Loucy (cell line): Measurements from ENCODE around the gene SLC5A2.
A peak's percentile ranks its signal among the peaks of the same experiment; 100 is the strongest.

Source experiments
- H2AFZ ChIP-seq: fragments of 200-600 bp; sonication (generic); 2 replicates; pipeline ENCODE4 v1.6.0; 2016; ENCODE audit warnings: antibody characterized with exemption, mild to moderate bottlenecking, low read length, moderate library complexity
- H3F3A ChIP-seq: fragments of 200-600 bp; 2 replicates; pipeline ENCODE4 v1.6.0; 2016; ENCODE audit warnings: antibody characterized with exemption, low read depth, mild to moderate bottlenecking
- H3K27me3 ChIP-seq: fragments of 200-600 bp; sonication (generic); 2 replicates; pipeline ENCODE4 v1.6.1; 2014; ENCODE audit warnings: low read length, mild to moderate bottlenecking; ENCODE audit not compliant: insufficient read depth, poor library complexity, severe bottlenecking
- H3K36me3 ChIP-seq: fragments of 200-600 bp; sonication (generic); 2 replicates; pipeline ENCODE4 v1.6.1; 2016; ENCODE audit warnings: low read length; ENCODE audit not compliant: insufficient read depth
- H3K4me1 ChIP-seq: fragments of 200-600 bp; sonication (generic); 2 replicates; pipeline ENCODE4 v1.5.1; 2014; ENCODE audit warnings: low read length, mild to moderate bottlenecking; ENCODE audit not compliant: insufficient read depth, poor library complexity, severe bottlenecking
- H3K4me2 ChIP-seq: fragments of 200-600 bp; sonication (generic); 2 replicates; pipeline ENCODE4 v1.6.0; 2014; ENCODE audit warnings: antibody characterized with exemption, low read length, low read depth, mild to moderate bottlenecking; ENCODE audit not compliant: poor library complexity, severe bottlenecking
- H3K4me3 ChIP-seq: fragments of 200-600 bp; sonication (generic); 2 replicates; pipeline ENCODE4 v1.5.1; 2014; ENCODE audit warnings: low read length, mild to moderate bottlenecking, mixed read lengths; ENCODE audit not compliant: poor library complexity, severe bottlenecking
- H3K79me2 ChIP-seq: fragments of 200-600 bp; sonication (generic); 2 replicates; pipeline ENCODE4 v1.6.1; 2014; ENCODE audit warnings: low read length; ENCODE audit not compliant: insufficient read depth
- H3K9ac ChIP-seq: fragments of 200-600 bp; sonication (generic); 2 replicates; pipeline ENCODE4 v1.6.0; 2014; ENCODE audit warnings: mild to moderate bottlenecking, low read depth, low read length, moderate library complexity; ENCODE audit not compliant: poor library complexity, severe bottlenecking
- H3K9me2 ChIP-seq: fragments of 200-600 bp; sonication (generic); replicated peaks from 2 replicates; pipeline ENCODE4 v1.6.1; 2016; ENCODE audit warnings: low read depth, low read length, mixed read lengths
- H3K9me3 ChIP-seq: fragments of 200-600 bp; sonication (generic); 2 replicates; pipeline ENCODE4 v1.6.1; 2014; ENCODE audit warnings: mild to moderate bottlenecking, antibody characterized with exemption, low read length, low read depth; ENCODE audit not compliant: insufficient read depth
- H4K20me1 ChIP-seq: fragments of 200-600 bp; sonication (generic); 2 replicates; pipeline ENCODE4 v1.6.0; 2014; ENCODE audit warnings: antibody characterized with exemption, low read length, mild to moderate bottlenecking; ENCODE audit not compliant: insufficient read depth, poor library complexity, severe bottlenecking
- EZH2phosphoT487 ChIP-seq: fragments of 200-600 bp; IDR thresholded peaks from 2 replicates; pipeline ENCODE4 v1.6.1; 2018; ENCODE audit warnings: antibody characterized with exemption, mild to moderate bottlenecking, moderate library complexity, borderline replicate concordance
- TF ChIP-seq, protein P1 (sequence below): fragments of 200-600 bp; sonication (generic); conservative IDR thresholded peaks from 2 replicates; pipeline ENCODE4 v1.5.1; 2014; ENCODE audit warnings: mild to moderate bottlenecking, antibody characterized with exemption, low read length

Gene SLC5A2

DNA sequence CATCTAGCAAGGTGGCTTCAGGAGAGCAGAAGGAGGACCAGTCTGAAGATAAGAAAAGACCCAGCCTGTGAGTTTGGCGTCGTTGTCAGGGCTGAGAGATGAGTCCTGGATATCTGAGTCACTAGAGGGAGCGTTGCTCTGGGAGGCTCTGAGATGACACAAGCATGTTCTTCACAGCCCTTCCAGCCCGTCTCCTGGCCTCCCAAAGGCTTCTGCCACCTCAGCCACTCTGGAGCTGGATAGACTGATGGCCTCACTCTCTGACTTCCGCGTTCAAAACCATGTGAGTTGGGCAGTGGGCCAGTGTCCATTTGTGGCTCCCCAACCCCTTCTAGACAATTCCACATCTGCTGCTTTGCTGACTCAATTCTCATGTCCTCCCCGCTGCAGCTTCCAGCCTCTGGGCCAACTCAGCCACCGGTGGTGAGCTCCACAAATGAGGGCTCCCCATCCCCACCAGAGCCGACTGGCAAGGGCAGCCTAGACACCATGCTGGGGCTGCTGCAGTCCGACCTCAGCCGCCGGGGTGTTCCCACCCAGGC is 8.7 kb upstream of the SLC5A2 start:
- H3K9me3 ChIP-seq, result no peaks in the 10 kb centered on the region
- H2AFZ ChIP-seq, result no peak overlapping the region
- no peak overlapping the region for H3K9ac ChIP-seq
- no peak for TF ChIP-seq EZH2phosphoT487
- TF ChIP-seq, protein P1, sequence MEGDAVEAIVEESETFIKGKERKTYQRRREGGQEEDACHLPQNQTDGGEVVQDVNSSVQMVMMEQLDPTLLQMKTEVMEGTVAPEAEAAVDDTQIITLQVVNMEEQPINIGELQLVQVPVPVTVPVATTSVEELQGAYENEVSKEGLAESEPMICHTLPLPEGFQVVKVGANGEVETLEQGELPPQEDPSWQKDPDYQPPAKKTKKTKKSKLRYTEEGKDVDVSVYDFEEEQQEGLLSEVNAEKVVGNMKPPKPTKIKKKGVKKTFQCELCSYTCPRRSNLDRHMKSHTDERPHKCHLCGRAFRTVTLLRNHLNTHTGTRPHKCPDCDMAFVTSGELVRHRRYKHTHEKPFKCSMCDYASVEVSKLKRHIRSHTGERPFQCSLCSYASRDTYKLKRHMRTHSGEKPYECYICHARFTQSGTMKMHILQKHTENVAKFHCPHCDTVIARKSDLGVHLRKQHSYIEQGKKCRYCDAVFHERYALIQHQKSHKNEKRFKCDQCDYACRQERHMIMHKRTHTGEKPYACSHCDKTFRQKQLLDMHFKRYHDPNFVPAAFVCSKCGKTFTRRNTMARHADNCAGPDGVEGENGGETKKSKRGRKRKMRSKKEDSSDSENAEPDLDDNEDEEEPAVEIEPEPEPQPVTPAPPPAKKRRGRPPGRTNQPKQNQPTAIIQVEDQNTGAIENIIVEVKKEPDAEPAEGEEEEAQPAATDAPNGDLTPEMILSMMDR, result 0 out of 2 replicates have a peak, but pooled peaks have one; percentile 15
- H3K4me3 ChIP-seq, result no peak overlapping the region
- no peaks in the 10 kb centered on the region for H3K9me2 ChIP-seq
- H4K20me1 ChIP-seq, result no peaks in the 10 kb centered on the region
- peaks cover 26% of the 10 kb centered on the region for H3K4me1 ChIP-seq
- peaks cover 3% of the 10 kb centered on the region; the same call in 1 of the 2 replicates for H3F3A ChIP-seq
- H3K4me2 ChIP-seq, result no peak overlapping the region
- peaks cover 12% of the 10 kb centered on the region; the same call in 1 of the 2 replicates for H3K79me2 ChIP-seq
- no peaks in the 10 kb centered on the region for H3K27me3 ChIP-seq
- H3K36me3 ChIP-seq, result no peaks in the 10 kb centered on the region

DNA sequence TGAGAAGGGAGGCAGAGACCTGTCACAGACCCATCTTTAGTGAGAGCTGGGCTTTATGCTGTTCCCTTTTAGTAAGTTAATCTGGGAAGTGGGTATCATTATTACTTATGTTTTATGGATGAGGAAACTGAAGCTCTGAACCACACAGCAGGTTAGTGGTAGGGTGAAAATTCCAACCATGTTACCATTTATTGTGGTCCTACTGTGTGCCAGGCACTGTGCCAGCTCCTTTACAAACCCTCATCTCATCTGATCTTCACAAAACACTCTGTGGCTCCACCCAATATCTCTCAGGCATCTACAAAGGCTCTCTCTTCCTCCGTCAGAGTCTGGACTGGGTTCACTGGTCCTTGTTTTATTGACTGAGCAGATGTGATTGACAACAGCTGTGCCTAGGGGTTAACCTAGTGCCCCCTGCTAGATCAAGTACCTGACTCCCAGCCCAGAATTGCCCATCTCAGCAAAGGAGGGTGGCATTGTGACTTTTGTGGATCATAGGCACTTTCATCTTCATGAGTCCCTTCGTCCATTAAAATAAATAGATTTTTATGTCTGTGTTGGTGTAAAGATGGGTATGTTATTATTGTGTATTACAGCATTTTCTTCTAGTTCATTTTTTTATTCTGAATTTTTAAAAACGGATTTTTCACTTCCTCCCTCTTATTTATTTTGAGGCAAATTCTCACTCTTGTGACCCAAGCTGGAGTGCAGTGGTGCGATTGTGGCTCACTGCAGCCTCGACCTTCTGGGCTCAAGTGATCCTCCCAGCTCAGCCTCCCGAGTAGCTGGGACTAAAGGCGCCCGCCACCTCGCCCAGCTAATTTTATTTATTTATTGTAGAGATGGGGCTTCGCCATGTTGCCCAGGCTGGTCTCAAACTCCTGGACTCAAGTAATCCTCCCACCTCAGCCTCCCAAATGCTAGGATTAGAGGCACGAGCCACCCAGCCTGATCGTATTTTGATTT is 7.9 kb upstream of the SLC5A2 start:
- H3K4me2 ChIP-seq, result peak overlapping the region; percentile 83

DNA sequence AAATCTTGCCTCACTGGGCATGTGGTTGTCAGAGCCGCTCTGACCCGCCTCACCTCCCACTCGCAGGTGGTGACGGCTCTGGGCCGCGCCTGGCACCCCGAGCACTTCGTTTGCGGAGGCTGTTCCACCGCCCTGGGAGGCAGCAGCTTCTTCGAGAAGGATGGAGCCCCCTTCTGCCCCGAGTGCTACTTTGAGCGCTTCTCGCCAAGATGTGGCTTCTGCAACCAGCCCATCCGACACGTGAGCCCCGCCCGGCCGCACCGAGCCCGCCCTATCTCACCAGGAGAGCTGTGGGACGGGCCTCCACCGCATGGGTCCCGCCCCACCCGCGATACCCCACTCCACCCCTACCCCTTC is 7.0 kb upstream of the SLC5A2 start:
- peak overlapping the region; percentile 83 for H3K4me2 ChIP-seq
- no peaks in the 10 kb centered on the region for H3K9me2 ChIP-seq
- peak overlapping the region; percentile 90 for H3K9ac ChIP-seq
- H3F3A ChIP-seq, result peaks cover 3% of the 10 kb centered on the region; the same call in 1 of the 2 replicates
- H3K36me3 ChIP-seq, result no peaks in the 10 kb centered on the region
- no peaks in the 10 kb centered on the region for H4K20me1 ChIP-seq
- peaks cover 12% of the 10 kb centered on the region; the same call in 1 of the 2 replicates for H3K79me2 ChIP-seq
- H2AFZ ChIP-seq, result no peak overlapping the region
- H3K4me3 ChIP-seq, result peak overlapping the region; percentile 88
- no peak for TF ChIP-seq EZH2phosphoT487
- TF ChIP-seq, protein P1, result no peak
- peaks cover 26% of the 10 kb centered on the region for H3K4me1 ChIP-seq
- H3K9me3 ChIP-seq, result no peaks in the 10 kb centered on the region
- H3K27me3 ChIP-seq, result no peaks in the 10 kb centered on the region

More for the DNA sequence above, 7.9 kb upstream of the SLC5A2 start:
- Histone ChIP-seq H3K9ac (peak overlapping the region; percentile 90), H3K79me2 (peaks cover 12% of the 10 kb centered on the region; the same call in 1 of the 2 replicates), H3K4me3 (peak overlapping the region; percentile 88), H3K9me2 (no peaks in the 10 kb centered on the region), H3K9me3 (no peaks in the 10 kb centered on the region), H3F3A (peaks cover 3% of the 10 kb centered on the region; the same call in 1 of the 2 replicates), H3K27me3 (no peaks in the 10 kb centered on the region), H3K4me1 (peaks cover 26% of the 10 kb centered on the region), H3K36me3 (no peaks in the 10 kb centered on the region), H4K20me1 (no peaks in the 10 kb centered on the region), H2AFZ (no peak overlapping the region)
- no peak for TF ChIP-seq EZH2phosphoT487
- TF ChIP-seq, protein P1, result no peak
